ENCODE results near the gene TRAPPC10. TPM values are rescaled to one million over a fixed set of nuclear protein-coding genes. Genes with fewer than 3 reads are reported as not detected.

Gene TRAPPC10
- total RNA-seq, 4 donors from 2014 or later = 20.9 to 31.9 (median 31.2) TPM

DNA sequence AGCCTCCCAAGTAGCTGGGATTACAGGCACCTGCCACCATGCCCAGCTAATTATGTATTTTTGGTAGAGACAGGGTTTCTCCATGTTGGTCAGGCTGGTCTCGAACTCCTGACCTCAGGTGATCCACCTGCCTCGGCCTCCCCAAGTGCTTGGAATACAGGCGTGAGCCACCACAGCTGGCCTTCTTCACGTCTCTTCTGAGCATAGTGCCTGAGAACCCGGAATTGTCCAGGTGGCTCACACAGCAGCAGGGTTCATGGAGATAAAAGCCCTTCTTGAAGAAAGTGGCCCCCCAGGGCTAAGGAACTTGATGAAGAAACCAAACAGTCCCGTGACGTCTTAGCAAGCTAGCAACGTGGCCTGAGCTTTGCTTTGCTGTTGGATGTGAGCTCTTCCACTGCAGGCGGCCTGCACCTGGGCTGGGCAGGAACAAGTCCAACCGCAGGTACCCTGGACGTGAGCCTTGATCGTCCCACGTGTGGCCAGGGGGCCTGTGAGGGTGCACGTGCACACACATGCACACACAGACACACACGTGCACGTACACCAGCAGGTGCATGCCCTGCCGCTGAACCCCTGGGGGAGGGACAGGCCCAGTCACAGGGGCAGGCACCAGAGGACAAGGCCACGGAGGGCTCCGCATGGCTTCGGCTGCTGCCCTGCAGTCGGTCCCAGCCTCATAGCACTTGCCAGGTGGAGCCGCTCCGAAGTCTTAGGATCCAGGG lies 23.4 kb upstream of the TRAPPC10 start:
- no peak for DNase-seq (ENCODE audit: low spot score in 2 of 2)
- no peak for TF ChIP-seq POLR2A (IDR thresholded peaks at IDR 0.05)
- TF ChIP-seq, protein P1, sequence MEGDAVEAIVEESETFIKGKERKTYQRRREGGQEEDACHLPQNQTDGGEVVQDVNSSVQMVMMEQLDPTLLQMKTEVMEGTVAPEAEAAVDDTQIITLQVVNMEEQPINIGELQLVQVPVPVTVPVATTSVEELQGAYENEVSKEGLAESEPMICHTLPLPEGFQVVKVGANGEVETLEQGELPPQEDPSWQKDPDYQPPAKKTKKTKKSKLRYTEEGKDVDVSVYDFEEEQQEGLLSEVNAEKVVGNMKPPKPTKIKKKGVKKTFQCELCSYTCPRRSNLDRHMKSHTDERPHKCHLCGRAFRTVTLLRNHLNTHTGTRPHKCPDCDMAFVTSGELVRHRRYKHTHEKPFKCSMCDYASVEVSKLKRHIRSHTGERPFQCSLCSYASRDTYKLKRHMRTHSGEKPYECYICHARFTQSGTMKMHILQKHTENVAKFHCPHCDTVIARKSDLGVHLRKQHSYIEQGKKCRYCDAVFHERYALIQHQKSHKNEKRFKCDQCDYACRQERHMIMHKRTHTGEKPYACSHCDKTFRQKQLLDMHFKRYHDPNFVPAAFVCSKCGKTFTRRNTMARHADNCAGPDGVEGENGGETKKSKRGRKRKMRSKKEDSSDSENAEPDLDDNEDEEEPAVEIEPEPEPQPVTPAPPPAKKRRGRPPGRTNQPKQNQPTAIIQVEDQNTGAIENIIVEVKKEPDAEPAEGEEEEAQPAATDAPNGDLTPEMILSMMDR (IDR thresholded peaks at IDR 0.05) = no peak
- intact Hi-C loops (cut with DNase I; ENCODE audit: low total_unique reads) = no loop called here
- H3K4me3 ChIP-seq (ENCODE audit: low read depth, poor library complexity, severe bottlenecking) = no peak overlapping the region
- 76 to 80% methylated on average over 21 to 22 of the region's 23 CpGs for WGBS, 2 donors

GRCh38 chr21:43989401-43989800 lies 22.7 kb upstream of the TRAPPC10 start:
- intact Hi-C loops (cut with DNase I; ENCODE audit: low total_unique reads) = no loop called here
- 91 to 94% methylated on average over 7 of the region's 7 CpGs for WGBS, 2 donors
- TF ChIP-seq POLR2A (IDR thresholded peaks at IDR 0.05) = no peak
- TF ChIP-seq, protein P1 (IDR thresholded peaks at IDR 0.05) = no peak
- no peak overlapping the region for H3K4me3 ChIP-seq (ENCODE audit: low read depth, poor library complexity, severe bottlenecking)
- no peak for DNase-seq (ENCODE audit: low spot score in 2 of 2)

- intact Hi-C loops (cut with DNase I; ENCODE audit: low total_unique reads) = no loop called here
- no peak overlapping the region for H3K4me3 ChIP-seq (ENCODE audit: low read depth, poor library complexity, severe bottlenecking)
- DNase-seq (ENCODE audit: low spot score in 2 of 2) = no peak
- WGBS, 2 donors = 84 to 90% methylated on average over 32 to 33 of the region's 33 CpGs
- TF ChIP-seq, protein P1 (IDR thresholded peaks at IDR 0.05) = no peak
- TF ChIP-seq POLR2A (IDR thresholded peaks at IDR 0.05) = no peak
These were observed 20.6 kb upstream of the TRAPPC10 start for GRCh38 chr21:43991447-43991991.

DNA sequence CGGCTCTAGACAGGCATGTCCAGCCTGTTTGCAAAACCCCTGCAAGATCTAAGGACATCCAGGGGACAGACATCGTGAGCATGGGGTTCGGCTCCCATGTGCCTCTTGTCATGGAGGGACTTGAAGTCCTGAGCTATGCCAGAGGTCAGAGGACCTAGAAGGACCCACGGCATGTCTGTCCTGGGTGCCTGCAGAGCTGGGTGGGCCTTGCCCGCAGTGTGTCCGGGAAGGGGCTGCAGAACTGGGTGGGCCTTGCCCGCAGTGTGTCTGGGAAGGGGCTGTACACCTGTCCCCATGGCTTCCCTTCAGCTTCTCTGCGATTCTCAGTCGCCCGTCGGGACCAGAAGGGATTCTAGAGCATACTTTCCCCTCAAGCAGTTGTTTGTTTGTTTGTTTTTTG lies 20.0 kb upstream of the TRAPPC10 start:
- intact Hi-C loops (cut with DNase I; ENCODE audit: low total_unique reads) = no loop called here
- H3K4me3 ChIP-seq (ENCODE audit: low read depth, poor library complexity, severe bottlenecking) = no peak overlapping the region
- no peak for DNase-seq (ENCODE audit: low spot score in 2 of 2)
- TF ChIP-seq POLR2A (IDR thresholded peaks at IDR 0.05) = no peak
- TF ChIP-seq, protein P1 (IDR thresholded peaks at IDR 0.05) = no peak
- WGBS, 2 donors = 89 to 96% methylated on average over 10 to 11 of the region's 11 CpGs

DNA sequence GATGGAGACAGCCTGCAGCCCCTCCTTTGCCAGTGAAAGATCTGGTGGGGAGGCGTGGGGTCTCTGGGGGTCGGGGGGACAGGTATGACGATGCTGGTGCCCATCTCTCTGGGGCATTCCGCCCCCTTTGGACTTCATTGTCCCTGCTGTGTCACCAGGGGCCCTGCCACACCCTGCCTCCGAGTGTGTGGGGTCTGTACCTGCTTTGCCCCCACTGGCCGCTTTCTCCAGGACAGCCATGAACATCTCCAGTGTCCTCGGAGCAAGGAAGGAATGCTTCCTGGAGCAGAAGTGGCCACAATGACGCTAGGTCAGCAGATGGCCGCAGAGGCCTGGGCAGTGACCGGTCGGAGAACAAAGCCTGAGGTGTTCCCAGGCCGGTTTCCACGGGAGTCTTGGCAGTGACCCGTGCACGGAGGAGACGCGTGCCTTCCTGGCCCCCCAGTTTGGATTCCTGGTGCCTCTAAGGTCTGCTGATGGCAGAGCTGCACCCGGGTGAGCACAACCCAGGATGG lies 18.6 kb upstream of the TRAPPC10 start:
- intact Hi-C loops (cut with DNase I; ENCODE audit: low total_unique reads) = no loop called here
- H3K4me3 ChIP-seq (ENCODE audit: low read depth, poor library complexity, severe bottlenecking) = no peak overlapping the region
- DNase-seq (ENCODE audit: low spot score in 2 of 2) = no peak
- TF ChIP-seq, protein P1 (IDR thresholded peaks at IDR 0.05) = no peak
- no peak for TF ChIP-seq POLR2A (IDR thresholded peaks at IDR 0.05)
- WGBS, 2 donors = 72 to 80% methylated on average over 16 to 18 of the region's 18 CpGs

Measured in lower leg skin (tissue), 4 donors.